NOMO-1 treated with dmso at 0.1 percent for 144 hours (cell line): ENCODE results near the gene CLASP1.
"Not testable (repeated sequence)": the region's sequence is repeated elsewhere in the genome, so short reads cannot be mapped to it uniquely, and the experiment has no call there.

Source experiments
- DNase-seq: peaks from one replicate; lab custom pipeline; 2025; ENCODE audit not compliant: unreplicated experiment; lab: John Stamatoyannopoulos, UW

CLASP1 gene

GRCh38 chr2:121663434-121663833 is 14.2 kb upstream of the CLASP1 start:
- no peak for DNase-seq

GRCh38 chr2:121662656-121663055 is 13.4 kb upstream of the CLASP1 start:
- no peak for DNase-seq

- DNase-seq: no peak
Observed at GRCh38 chr2:121659933-121660332, 10.7 kb upstream of the CLASP1 start.

GRCh38 chr2:121658393-121658792 is 9.1 kb upstream of the CLASP1 start:
- DNase-seq: not testable (repeated sequence)

GRCh38 chr2:121653035-121653434 is 3.8 kb upstream of the CLASP1 start:
- DNase-seq: no peak

- DNase-seq: no peak
Observed at GRCh38 chr2:121650315-121650930, 1.2 kb upstream of the CLASP1 start.

GRCh38 chr2:121649596-121650314 is 493 bp upstream of the CLASP1 start:
- peak; percentile 97 for DNase-seq

GRCh38 chr2:121648206-121649148 is 785 bp downstream of the CLASP1 start:
- peak; percentile 26 for DNase-seq

- no peak for DNase-seq
Observed at GRCh38 chr2:121647396-121647795, 1.9 kb downstream of the CLASP1 start.

GRCh38 chr2:121644715-121645114 is 4.5 kb downstream of the CLASP1 start:
- DNase-seq: no peak

- no peak for DNase-seq
Observed at GRCh38 chr2:121643877-121644276, 5.4 kb downstream of the CLASP1 start.

- DNase-seq: no peak
Observed at GRCh38 chr2:121640380-121641316, 8.6 kb downstream of the CLASP1 start.

GRCh38 chr2:121639846-121640245 is 9.4 kb downstream of the CLASP1 start:
- not testable (repeated sequence) for DNase-seq

- no peak for DNase-seq
Observed at GRCh38 chr2:121638333-121638732, 10.9 kb downstream of the CLASP1 start.

GRCh38 chr2:121635371-121635770 is 13.9 kb downstream of the CLASP1 start:
- no peak for DNase-seq

GRCh38 chr2:121634354-121635307 is 14.6 kb downstream of the CLASP1 start:
- no peak for DNase-seq

GRCh38 chr2:121633463-121633862 is 15.8 kb downstream of the CLASP1 start:
- DNase-seq: no peak

GRCh38 chr2:121627525-121628050 is 21.7 kb downstream of the CLASP1 start:
- DNase-seq: no peak
